ENCODE results near the gene TCF25. TPM values are rescaled to one million over a fixed set of nuclear protein-coding genes. Genes with fewer than 3 reads are reported as not detected.
"Not testable (repeated sequence)": the region's sequence is repeated elsewhere in the genome, so short reads cannot be mapped to it uniquely, and the experiment has no call there.

Gene TCF25
- total RNA-seq, 1 experiment from 2014 or later = 153 TPM

DNA sequence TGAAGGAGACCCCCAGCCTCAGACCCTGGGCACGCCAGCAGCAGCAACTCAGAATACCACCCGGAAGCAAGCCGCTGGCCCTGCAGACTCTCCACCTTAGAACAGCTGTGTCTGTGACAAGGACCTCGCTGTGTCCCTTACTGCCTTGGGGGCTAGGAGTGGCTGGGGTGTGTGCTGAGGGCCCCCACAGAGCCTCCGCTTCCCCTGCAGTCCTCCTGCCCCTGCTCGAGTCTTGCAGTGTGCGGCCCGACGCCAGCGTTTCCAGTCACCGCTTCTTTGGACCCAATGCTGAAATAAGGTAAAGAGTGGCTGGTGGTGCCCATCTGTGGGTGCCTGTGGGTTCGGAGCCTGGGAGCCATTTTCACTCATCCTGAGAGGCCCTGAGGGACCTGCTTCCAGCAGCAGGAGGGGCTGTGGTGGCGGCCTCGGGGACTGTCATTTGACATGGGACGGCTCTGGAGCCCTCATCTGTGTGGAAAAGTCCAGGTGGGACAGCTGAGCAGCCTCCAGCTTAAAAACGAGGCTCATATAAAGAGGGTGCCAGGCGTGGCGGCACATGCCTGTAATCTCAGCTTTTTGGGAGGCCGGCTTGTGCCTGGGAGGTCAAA, 30.6 kb downstream of the TCF25 start:
- no peak for DNase-seq (ENCODE audit: low spot score)

DNA sequence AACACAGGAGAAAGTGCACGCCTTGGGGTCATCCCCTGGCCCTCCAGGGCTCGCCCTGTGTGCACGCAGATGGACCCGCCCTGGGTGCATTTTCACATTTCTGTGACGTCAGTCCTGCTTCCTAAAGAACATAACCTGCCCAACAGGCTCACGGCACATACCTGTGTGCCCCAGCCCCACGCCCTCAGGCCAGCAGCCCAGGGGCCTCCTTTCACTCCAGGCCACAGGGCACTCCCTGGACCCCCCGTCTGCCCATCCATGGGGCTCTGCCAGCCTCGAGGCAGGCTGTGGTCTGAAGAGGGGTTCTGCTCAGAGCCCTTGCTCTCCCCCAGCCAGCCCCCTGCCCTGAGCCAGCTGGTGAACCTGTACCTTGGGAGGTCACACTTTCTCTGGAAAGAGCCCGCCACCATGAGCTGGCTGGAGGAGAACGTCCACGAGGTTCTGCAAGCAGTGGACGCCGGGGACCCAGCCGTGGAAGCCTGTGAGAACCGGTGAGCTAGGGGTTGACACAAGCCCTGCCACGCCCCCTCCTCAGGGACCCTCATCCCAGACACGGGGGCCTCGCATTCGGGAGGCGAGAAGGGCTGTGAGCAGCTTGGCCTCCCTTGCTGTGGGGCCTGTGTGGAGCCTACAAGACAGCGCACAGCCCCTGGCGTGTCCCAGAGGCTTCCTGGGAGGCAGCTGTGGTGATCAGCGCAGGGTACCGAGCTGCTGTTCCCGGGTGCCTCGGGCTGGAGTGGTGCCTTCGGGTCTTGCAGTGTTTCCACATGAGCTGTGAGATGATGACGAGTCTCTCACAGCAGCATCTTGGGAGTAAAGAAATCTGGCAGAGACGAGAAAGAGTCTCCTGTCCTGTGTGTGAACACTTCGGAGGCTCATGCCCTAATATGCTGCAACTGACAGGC, 31.5 kb downstream of the TCF25 start:
- no peak for DNase-seq (ENCODE audit: low spot score)

DNA sequence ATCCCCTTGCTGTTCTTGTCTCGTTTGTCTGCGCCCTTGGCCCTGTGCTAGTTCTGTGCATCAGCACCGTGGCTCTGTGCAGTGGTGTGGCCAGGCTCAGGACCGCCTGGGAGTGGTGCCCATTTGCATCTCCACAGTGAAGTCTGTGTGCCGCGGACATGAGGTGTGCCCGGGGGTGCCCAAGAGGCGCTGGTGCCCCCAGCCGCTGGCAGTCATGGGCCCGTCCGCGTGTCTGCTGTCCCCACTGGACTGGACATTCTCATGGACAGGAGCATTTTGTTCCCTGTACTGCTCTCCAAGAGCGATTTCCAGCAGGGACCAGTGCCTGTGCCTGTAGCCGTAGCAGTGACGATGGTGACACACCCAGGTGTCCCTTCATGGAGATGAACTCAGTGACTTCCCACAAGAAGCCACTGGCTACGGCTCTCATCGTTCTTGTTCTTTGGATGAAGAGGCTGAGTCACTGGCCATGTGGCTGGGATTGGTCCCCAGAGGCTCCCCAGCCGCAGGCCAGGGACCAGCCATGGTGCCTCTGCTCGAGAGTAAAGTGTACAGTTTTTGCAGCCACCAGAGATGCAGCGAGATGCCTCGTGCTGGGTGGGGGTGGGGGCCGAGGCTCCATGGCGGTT, 32.2 kb downstream of the TCF25 start:
- peak; percentile 59 for DNase-seq (ENCODE audit: low spot score)

DNA sequence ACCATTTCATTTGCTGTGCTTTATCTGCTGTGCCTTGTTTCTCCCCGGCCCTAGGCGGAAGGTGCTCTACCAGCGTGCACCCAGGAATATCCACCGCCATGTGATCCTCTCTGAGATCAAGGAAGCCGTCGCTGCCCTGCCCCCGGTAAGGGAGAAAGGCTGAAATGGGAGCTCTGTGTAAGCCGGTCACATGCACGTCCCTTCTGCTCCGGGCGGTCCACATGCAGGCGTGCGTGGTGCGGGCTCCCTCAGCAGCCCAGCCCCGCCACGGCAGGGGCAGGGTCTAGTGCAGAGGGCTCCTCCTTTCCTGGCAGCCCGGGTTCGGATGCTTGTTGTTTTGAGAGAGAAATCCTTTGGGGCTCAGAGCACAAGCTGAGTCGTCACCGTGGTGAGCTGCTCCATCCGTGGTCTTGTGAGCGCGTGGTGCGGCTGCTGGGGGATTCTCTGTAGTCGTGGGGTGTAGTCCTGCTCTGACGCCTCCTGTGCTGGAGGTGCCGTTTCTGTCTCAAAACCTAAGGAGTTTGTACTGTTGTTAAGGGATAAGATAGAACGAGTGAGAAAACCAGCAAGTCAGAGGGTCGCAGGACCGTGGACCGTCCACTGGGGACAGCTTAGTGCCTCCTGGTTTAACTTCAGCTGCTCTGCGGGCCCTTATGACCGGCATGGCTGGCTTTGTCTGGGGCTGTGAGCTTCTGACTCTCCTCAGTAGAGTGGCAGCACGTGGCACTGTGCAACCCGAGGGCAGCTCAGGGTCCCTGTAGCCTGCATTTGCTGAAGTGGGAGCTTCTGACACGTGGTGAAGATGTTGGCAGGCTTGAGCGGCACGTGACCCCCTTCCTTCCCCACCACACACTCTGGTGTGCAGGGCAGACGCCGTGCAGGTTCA, 33.0 kb downstream of the TCF25 start:
- DNase-seq (ENCODE audit: low spot score) = no peak

DNA sequence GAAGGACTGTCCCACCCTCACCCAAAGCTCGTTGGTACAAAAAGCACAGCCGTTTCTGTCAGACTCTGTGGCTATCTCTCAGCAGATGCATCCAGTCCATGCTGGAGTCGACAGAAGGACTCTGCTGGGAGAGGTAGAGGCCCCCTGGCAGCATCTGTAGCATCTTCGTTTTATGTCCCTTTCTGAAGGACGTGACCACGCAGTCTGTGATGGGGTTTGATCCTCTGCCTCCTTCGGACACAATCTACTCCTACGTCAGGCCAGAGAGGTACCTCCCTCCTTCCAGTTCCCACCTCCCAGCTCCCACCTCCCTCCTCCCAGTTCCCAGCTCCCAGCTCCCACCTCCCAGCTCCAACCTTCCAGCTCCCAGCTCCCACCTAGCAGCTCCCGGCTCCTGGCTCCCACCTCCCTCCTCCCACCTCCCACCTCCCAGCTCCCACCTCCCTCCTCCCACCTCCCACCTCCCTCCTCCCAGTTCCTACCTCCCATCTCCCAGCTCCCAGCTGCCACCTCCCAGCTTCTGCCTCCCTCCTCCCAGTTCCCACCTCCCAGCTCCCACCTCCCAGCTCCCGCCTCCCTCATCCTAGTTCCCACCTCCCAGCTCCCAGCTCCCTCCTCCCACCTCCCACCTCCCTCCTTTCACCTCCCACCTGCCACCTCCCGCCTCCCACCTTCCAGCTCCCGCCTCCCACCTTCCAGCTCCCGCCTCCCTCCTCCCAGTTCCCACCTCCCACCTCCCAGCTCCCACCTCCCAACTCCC, 33.8 kb downstream of the TCF25 start:
- no peak for DNase-seq (ENCODE audit: low spot score)

DNA sequence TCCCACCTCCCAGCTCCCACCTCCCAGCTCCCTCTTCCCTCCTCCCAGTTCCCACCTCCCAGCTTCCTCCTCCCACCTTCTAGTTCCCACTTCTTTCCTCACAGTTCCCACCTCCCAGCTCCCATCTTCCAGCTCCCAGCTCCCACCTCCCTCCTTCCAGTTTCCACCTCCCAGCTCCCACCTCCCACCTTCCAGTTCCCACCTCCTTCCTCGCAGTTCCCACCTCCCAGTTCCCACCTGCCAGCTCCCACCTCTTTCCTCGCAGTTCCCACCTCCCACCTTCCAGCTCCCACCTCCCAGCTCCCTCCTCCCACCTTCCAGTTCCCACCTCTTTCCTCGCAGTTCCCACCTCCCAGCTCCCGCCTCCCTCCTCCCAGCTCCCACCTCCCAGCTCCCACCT, 34.8 kb downstream of the TCF25 start:
- no peak for DNase-seq (ENCODE audit: low spot score)

DNA sequence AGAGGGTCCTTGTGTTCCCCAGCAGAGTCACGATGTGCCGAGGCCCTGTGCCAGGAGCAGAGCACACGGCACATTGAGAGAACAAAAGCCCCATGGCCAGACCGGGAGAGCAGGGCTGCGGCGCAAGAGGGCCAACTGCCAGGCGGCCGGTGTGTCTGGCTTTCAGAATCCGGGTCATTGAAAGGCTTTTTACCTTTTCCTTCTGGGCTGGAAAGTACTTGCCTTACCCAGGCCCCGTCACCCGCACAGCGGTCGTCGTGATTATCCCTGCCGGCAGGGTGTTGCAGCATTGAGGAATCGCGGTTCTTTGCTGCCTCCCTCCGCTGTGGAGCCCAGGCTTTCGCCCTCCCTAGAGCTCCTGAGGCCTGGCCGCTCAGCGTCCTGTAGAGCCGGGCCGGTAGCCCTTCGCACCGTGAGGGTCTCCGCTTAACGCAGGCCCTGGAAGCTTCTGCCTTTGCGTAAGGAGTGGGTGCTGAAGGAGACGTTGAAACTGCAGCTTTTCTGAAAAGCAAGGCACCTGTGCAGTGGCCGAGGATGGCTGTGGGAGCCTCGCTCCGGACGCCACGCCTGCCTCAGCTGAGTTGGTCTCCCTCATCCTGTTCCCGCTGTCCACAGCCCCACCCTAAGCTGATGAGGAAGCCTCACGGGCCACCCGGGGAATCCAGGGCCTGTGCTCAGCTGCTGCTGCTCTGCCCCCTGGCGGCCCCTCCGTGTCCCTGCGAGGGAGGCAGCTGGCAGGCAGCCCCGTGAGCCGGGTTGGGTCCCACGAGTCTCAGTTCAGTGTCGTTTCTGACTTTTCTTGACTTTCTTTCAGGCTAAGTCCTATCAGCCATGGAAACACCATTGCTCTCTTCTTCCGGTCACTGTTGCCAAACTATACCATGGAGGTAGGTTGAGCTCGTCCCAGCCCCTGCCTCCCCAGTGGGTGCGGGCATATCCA, 36.7 kb downstream of the TCF25 start:
- peak; percentile 89 for DNase-seq (ENCODE audit: low spot score)

DNA sequence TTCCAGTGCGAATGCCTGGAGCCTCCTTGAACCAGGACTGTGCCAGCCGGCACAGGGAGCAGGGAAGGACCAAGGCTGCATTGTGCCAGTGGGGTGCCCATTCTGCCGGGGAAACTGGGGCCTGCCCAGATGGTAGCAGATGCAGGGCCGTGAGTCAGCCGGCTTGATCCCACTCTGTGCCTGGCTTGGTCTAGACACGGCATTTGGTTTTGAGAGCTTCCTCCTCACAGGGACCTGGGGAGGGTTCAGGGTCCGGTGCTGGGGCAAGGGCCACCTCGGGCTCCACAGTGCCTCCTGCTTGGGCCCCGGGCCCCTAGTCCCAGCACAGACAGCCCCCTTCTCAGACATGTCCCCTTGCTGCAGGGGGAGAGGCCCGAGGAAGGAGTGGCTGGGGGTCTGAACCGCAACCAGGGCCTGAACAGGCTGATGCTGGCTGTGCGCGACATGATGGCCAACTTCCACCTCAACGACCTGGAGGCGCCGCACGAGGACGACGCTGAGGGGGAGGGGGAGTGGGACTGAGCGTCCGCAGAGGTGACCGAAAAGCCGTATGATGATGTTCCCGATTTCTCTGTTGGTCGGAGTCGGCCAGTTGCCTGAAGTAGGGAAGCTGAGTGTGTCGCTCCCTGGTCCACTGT, 37.4 kb downstream of the TCF25 start:
- no peak for DNase-seq (ENCODE audit: low spot score)

DNA sequence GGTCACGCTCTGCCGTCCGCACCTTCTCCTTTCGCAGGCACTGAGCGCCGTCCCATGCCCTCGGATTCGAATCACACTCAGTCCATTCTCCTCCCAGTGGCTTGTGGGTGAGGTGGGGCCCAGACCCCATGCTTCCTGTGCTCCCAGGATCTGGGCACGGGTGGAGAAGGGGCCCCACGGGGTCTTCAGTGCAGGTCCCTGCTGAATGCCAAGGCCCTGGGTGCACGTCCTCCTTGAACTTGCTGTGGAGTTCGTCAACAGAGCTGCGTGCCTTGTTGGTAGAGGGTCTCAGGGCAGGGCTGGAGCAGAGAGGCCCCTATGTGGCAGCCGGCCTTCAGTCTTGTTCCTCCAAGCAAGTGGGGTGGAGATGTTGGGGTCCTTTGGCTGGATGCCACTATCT, 38.0 kb downstream of the TCF25 start:
- DNase-seq (ENCODE audit: low spot score) = no peak

DNA sequence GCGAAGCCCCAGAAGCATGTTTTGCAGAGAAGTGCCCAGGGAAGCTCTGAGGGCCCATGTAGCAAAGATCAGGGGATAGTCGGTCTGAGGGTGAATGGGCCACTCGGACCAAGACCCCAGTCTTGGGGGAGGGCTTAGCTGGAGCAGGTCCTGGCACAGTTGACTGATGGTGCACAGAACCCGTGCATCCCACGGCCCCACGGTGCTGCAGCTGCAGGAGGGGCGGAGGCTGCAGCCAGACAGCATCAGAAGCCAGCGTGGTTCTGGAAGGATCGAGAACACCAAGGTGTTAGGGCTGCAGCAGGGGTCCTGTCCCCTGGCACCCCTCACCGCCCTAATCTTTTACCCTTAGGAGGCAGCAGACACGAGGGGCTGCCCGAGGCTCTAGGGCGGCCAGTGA, 38.8 kb downstream of the TCF25 start:
- DNase-seq (ENCODE audit: low spot score) = no peak

DNA sequence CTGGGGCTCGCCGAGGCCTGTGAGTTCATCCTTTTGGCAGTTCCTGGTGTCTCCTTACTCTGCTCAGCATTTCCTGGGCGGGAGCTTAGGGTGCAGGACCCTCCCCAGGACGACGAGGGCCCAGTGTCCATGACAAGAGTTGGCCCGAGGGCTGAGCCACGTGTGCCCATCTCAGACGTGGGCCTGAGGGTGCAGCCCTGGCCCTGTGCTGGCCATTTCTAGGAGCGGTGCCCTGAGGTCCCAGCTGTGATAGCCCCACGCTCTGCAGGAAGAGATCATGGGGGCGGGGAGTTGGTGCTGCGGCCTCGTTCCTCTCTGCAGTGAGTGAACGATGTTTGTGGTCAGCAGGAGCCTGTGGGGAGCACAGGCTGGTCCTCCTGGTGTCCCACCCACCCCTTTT, 39.2 kb downstream of the TCF25 start:
- DNase-seq (ENCODE audit: low spot score) = no peak

DNA sequence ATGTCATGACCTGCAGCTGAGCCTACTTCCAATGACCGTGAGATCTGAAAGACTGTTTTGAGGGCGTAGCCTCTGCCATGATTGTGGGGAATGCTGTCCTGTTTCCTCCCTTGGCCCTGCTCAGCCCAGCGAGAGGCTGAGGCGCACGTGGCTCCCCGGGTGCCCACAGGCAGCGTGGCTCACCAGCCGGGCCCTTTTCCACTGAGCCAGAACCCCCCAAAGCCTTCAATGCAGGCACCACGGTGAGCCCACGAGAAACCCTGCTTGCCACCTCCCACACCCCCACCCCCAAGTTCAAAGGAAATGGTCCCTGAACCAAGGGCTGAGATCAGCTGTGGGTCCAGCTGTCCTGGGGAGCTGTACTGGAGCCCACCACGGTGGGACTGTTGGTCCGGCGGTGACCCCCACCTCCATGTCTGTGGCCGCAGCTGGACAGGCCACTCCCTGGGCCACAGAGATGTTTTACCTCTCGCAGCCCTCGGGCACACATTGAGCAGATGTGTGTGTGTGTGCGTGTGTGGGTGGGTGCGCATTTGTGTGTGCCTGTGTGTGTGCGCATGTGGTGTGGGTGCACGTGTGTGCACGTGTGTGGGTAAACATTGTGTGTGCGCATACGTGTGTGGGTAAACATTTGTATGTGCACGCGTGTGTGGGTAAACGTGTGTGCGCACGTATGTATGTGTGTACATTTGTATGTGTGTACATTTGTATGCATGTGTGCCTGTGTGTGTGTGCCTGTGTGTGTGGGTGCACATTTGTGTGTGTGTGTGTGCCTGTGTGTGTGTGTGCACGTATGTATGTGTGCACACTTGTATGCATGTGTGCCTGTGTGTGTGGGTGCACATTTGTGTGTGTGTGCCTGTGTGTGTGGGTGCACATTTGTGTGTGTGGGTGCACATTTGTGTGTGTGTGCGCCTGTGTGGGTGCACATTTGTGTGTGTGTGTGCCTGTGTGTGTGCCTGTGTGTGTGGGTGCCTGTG, 40.3 kb downstream of the TCF25 start:
- no peak for DNase-seq (ENCODE audit: low spot score)

DNA sequence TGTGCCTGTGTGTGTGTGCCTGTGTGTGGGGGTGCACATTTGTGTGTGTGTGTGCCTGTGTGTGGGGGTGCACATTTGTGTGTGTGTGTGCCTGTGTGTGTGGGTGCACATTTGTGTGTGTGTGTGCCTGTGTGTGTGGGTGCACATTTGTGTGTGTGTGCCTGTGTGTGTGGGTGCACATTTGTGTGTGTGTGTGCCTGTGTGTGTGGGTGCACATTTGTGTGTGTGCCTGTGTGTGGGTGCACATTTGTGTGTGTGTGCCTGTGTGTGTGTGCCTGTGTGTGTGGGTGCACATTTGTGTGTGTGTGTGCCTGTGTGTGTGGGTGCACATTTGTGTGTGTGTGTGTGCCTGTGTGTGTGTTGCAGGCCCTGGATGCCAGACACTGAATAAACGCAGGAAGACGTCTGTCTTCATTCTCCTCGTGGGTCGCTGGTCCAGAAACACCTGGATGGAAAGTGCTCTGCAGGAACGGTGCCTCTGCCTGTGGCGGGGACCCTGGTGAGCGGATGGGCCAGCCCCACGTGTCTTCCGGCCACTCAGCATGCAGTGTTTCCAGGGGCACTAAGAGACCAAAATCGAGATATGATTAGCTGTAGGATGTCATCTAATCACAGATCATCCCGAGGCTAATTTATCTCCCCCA, 41.4 kb downstream of the TCF25 start:
- DNase-seq (ENCODE audit: low spot score) = not testable (repeated sequence)

DNA sequence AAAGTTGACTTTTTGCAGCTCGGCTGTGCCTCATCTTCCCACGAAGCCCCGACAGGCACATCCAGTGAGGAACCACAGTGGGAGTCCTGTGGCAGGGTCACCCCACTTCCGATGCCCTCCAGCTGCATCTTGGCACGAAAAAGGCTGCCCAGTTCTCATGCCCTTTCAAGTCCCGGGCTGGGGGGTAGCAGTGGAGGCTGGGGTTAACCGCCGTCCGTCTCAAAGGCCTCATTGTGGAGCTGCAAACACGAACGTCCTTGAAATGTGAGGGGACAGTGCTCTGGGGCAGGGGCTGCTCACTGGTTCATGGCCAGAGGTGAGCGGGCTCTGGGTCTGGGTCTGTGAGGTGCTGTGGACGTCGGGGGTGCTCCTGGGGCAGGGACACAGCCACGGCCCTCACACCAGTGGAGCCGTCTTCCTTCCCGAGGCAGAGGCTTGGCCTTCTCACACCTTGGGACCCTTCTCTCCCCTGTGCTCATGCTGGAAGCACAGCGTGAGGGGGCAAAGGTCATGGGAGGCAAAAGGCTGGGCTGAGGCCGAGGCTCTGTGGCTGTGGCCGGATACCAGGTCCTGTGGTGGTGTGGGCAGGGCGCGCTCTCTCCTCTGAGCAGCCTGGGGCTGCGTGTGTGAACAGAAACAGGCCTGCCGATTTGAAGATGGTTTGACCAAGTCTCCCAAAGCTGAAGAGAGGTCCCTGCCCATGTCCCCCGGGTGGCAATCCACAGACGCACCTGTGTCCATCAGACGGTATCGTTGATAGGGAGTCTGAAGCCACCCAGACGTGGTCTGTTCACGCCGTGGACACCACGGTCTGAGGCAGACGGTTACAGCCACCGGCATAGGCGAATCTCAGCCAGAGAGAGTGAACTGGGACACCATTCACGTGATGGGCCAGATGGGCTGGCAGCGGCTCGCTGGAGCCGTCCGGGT, 42.2 kb downstream of the TCF25 start:
- DNase-seq (ENCODE audit: low spot score) = no peak

DNA sequence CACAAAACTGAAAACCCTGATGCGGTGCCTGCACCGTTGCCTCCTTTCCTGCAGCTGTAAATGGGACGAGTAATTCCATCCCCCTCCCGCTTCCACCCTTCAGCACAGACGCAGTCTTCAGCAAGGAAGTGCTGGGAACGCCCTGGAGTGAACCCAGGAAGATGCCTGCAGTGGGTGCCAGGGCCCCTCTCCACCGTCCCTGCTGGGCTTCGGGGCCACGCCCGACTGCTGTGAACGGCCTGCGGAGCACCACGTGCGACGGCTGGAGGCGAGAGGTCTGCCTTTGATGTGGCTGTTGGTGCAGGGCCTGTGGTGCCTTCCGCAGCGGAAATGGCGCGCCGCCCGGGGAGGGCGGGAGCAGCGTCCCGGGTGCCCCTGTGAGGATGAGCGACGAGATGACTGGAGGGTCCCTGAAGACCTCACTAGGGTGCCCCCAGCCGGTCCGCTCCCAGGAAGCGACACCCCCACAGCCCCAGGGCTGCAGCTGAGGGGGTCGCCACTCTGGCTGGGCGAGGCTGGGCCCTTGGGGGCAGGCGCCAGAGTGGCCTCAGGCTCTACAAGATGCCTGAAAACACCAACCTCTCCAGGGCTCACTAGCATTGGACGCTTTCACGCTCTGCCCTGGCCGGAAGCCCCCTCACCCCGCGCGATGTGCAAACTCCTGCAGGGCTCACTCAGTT, 44.5 kb downstream of the TCF25 start:
- peak; percentile 98 for DNase-seq (ENCODE audit: low spot score)

All from A172 (cell line).